HG03108 (cell line): ENCODE measurements around the gene FLOT1.

Source experiments
- ATAC-seq: cut with Tn5 transposase; IDR thresholded peaks from one replicate; pipeline ENCODE4 v1.9.1; 2021; ENCODE audit warnings: moderate library complexity; ENCODE audit not compliant: unreplicated experiment

The FLOT1 gene

DNA sequence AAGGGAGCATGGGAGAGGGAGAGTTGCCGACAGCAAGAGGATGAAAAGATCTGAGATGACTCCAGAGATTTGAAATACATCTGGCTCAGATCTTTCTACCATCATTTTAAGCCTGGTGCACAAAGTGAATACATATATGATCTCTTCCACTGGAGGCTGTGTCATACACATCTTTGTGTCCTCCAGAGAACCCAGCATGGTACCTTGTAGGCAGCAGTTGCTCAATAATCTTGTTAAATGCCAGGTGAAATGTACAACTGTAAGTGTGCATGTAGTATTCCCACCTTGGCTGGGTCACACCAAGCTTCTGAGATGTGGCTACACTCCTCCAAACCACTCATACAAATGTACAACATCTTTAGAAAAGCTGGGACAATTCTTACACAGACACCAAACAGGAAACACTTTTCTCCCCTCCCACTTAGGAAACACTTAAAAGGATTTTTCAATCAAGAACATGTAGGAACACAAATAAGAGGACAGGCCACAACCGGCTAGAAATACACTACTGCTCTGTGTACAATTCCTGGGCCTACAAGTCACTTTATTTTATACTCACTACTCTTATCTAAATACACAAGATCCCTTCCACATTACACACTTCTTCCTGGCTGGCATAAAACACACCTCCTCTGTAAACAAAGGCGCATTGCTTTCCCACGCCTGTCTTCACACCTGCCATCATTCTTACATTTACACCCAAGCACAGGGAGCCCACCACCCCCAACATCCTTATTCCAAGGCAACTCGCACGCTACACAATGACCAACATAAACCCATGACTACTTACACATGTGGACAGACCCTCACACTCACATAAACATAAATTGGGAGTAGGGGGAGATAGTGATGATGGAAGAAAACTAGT, 5.6 kb upstream of the FLOT1 start:
- ATAC-seq, result no peak

DNA sequence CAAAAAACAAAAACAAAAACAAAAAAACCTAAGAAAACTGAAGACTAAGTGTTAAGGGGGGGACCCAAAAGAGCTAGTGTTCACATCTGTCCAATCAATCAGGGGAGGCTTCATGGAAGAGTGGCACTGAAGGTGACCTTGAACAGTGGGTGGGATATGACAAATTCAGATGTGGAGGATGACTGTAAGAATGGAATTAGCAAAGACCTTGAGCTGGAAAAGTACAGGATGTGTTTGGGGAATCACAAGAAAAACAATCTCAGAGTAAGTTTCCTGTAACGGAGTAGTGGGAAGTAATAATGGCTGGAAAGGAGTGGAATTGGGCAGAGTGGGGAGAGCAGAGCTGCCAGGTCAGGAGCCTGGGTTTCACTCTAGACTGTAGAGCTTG, 4.8 kb upstream of the FLOT1 start:
- ATAC-seq, result no peak

- ATAC-seq, result peak; percentile 23
These were observed 1.7 kb upstream of the FLOT1 start, which contains the start of gene IER3 for GRCh38 chr6:30744054-30744805. IER3 (minus strand) TSS chr6:30744547; CDS start chr6:30744518, 29 bp downstream.

GRCh38 chr6:30743099-30744053, 889 bp upstream of the FLOT1 start:
- peak; percentile 3 for ATAC-seq

- ATAC-seq, result peak; percentile 6
These were observed 635 bp downstream of the FLOT1 start for GRCh38 chr6:30741789-30742315.

- no peak for ATAC-seq
These were observed 1.3 kb downstream of the FLOT1 start for GRCh38 chr6:30741063-30741779.

- ATAC-seq, result no peak
These were observed 2.0 kb downstream of the FLOT1 start for GRCh38 chr6:30740540-30740870.

DNA sequence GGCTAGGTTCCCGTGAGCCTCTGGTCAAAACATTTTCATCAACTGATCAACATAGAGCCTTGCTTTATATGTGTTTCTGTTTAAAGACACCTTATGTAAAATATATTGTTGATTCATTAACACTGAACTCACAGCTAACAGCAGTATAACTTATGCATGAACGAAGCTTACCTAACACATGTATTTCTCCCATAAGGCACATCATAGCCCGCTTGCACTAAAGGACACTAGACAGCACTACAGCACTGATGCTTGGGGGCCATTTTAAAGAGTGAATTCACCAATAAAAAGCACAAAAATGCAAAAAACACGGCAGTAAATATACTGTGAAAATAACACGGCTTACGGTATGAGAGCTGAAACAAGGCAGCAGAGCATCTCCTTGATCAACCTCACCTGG, 4.0 kb downstream of the FLOT1 start:
- no peak for ATAC-seq

- ATAC-seq, result no peak
These were observed 6.7 kb downstream of the FLOT1 start for GRCh38 chr6:30735668-30736314.

DNA sequence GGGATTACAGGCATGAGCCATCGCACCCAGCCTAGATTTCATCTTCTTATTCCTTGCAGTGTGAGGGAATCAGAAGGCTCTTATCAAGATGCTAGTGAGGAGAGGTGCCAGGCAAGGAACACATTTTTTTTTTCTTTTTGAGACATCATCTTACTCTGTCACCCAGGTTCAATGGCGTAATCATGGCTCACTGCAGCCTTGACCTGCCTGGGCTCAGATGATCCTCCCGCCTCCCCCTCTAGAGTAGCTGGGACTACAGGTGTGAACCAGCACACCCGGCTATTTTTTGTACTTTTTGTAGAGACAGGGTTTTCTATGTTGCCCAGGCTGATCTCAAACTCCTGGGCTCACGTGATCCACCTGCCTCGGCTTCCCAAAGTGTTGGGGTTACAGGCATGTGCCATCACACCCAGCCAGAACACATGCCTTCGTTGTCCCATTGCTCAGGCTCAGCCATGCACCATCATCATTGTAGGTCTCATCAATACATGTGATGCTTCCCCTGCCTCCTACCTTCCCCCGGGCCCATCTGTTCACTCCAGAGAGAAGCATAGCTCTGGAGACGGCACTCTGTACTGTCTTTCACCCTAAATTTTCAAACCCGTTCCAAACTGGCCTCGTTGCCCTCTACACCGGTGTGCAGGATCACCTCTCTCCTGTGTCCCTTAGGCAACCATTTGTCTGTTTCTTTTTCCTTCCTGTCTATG, 10.1 kb downstream of the FLOT1 start:
- no peak for ATAC-seq

DNA sequence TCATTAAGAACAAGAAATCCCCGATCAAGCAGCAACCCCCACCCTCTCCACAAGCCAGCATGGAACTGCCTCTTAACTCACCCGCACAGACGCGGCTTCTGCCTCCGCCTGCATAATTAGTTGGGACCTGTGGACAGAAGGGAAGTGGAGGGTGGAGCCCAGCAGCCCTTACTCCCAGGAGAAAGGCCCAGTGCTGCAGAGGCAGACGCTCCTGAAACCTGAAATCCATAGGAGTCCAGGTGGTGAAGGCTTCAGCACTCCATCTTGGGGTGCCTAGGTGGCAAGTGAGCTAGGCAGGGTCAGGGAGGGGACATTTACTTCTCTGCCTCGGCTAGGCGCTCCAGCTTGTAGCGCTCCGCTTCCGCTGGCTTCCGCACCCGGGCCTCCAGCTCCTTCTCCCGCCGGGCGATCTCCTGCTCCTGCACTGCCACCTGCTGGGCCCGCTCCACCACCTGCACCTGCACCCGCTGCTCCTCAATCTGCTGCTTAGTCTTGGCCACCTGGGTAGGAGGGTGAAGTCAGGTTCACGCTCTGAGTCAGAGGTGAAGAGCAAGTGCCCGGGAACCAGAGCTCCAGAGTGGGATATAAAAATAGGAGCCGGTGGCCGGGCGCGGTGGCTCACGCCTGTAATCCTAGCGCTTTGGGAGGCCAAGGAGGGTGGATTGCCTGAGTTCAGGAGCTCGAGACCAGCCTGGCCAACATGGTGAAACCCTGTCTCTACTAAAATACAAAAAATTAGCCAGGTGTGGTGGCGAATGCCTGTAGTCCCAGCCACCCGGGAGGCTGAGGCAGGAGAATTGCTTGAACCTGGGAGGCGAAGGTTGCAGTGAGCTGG, 11.7 kb downstream of the FLOT1 start:
- ATAC-seq, result no peak

- ATAC-seq, result no peak
These were observed 14.4 kb downstream of the FLOT1 start for GRCh38 chr6:30727920-30728553.

- no peak for ATAC-seq
These were observed 15.7 kb downstream of the FLOT1 start for GRCh38 chr6:30726506-30727413.

- no peak for ATAC-seq
These were observed 16.6 kb downstream of the FLOT1 start for GRCh38 chr6:30725713-30726505.

DNA sequence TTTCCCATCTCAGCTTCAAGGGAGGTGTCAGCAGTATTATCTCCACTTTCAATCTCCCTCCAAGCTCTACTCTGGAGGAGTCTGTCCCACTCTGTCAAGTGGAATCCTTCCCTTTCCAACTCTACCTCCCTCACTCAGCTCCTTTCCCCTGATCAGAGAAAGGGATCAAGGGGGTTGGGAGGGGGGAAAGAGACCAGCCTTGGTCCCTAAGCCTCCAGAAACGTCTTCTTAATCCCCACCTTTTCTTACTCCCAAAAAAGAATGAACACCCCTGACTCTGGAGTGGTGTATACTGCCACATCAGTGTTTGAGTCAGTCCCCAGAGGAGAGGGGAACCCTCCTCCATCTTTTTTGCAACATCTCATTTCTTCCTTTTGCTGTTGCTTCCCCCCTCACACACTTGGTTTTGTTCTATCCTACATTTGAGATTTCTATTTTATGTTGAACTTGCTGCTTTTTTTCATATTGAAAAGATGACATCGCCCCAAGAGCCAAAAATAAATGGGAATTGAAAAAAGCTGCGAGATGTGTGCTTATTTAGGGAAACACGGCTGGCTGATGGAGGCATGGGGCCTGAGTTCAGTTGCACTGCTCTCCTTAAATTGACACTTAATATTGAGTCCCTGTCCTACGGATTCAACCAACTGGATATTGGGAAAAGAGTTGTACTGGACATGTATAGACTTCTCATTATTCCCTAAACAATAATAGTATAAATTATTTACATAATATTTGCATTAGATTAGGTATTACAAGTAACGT, 17.4 kb downstream of the FLOT1 start:
- ATAC-seq, result no peak
